GM23338 (cell line): ENCODE measurements around the gene NEMP2. TPM values are rescaled to one million over a fixed set of nuclear protein-coding genes. Genes with fewer than 3 reads are reported as not detected.

Source experiments
- ATAC-seq: fragments of 200-7000 bp; cut with Tn5 transposase; 3 replicates; pipeline ENCODE4 v1.9.1; 2020
- DNase-seq: peaks from one replicate; pipeline ENCODE4 v3.0.0-alpha.2; 2015; ENCODE audit warnings: low spot score
- H2AFZ ChIP-seq: fragments of 200-600 bp; sonication (generic); 2 replicates; pipeline ENCODE4 v1.8.0; 2016; ENCODE audit warnings: antibody characterized with exemption, mild to moderate bottlenecking, moderate library complexity
- H3F3A ChIP-seq: fragments of 200-600 bp; sonication (generic); replicated peaks from 2 replicates; pipeline ENCODE4 v1.8.0; 2017; ENCODE audit warnings: antibody characterized with exemption, mixed run types, low read depth
- H3K27ac ChIP-seq: fragments of 200-600 bp; sonication (generic); 2 replicates; pipeline ENCODE4 v1.6.1; 2016; ENCODE audit warnings: low read depth
- H3K27me3 ChIP-seq: fragments of 200-600 bp; sonication (generic); 2 replicates; pipeline ENCODE4 v1.8.0; 2016; ENCODE audit warnings: mild to moderate bottlenecking, mixed run types, moderate library complexity; ENCODE audit not compliant: insufficient read depth
- H3K36me3 ChIP-seq: fragments of 200-600 bp; sonication (generic); 2 replicates; pipeline ENCODE4 v1.8.0; 2016; ENCODE audit warnings: mild to moderate bottlenecking; ENCODE audit not compliant: insufficient read depth
- H3K4me1 ChIP-seq: fragments of 200-600 bp; sonication (generic); 2 replicates; pipeline ENCODE4 v1.8.0; 2016; ENCODE audit warnings: mild to moderate bottlenecking, moderate library complexity; ENCODE audit not compliant: insufficient read depth
- H3K4me2 ChIP-seq: fragments of 200-600 bp; sonication (generic); 2 replicates; pipeline ENCODE4 v1.7.1; 2017; ENCODE audit warnings: mixed run types
- H3K4me3 ChIP-seq: fragments of 200-600 bp; sonication (generic); 2 replicates; pipeline ENCODE4 v1.6.1; 2016; ENCODE audit warnings: mixed run types
- H3K79me2 ChIP-seq: fragments of 200-600 bp; sonication (generic); replicated peaks from 2 replicates; pipeline ENCODE4 v1.8.0; 2017; ENCODE audit warnings: mild to moderate bottlenecking; ENCODE audit not compliant: insufficient read depth
- H3K9me2 ChIP-seq: fragments of 200-600 bp; sonication (generic); 2 replicates; pipeline ENCODE4 v1.8.0; 2017; ENCODE audit not compliant: insufficient read depth
- H4K20me1 ChIP-seq: fragments of 200-600 bp; sonication (generic); replicated peaks from 2 replicates; pipeline ENCODE4 v1.8.0; 2017; ENCODE audit warnings: mild to moderate bottlenecking; ENCODE audit not compliant: insufficient read depth
- H3K27ac Mint-ChIP-seq: 2 replicates; pipeline ENCODE4 v1.8.0; 2020; ENCODE audit warnings: inconsistent platforms, mild to moderate bottlenecking, moderate library complexity, mixed read lengths
- H3K27me3 Mint-ChIP-seq: 3 replicates; pipeline ENCODE4 v1.8.0; 2022; ENCODE audit warnings: low read depth, mild to moderate bottlenecking, moderate library complexity, mixed read lengths, inconsistent platforms; ENCODE audit not compliant: insufficient read depth, poor library complexity
- H3K36me3 Mint-ChIP-seq: 3 replicates; pipeline ENCODE4 v1.8.0; 2021; ENCODE audit warnings: low read depth, mild to moderate bottlenecking, inconsistent platforms, moderate library complexity, mixed read lengths
- H3K4me1 Mint-ChIP-seq: 3 replicates; pipeline ENCODE4 v1.8.0; 2020; ENCODE audit warnings: mild to moderate bottlenecking, inconsistent platforms, mixed read lengths
- H3K4me3 Mint-ChIP-seq: 3 replicates; pipeline ENCODE4 v1.8.0; 2021; ENCODE audit warnings: moderate library complexity, mild to moderate bottlenecking, inconsistent platforms, mixed read lengths
- H3K9me3 Mint-ChIP-seq: 3 replicates; pipeline ENCODE4 v1.8.0; 2020; ENCODE audit warnings: moderate library complexity, mild to moderate bottlenecking, inconsistent platforms, mixed read lengths
- CREB1 ChIP-seq: fragments of 250-450 bp; sonication (Bioruptor Pico); IDR thresholded peaks from 2 replicates; pipeline ENCODE4 v1.5.0; 2020; ENCODE audit warnings: low read depth, mild to moderate bottlenecking, moderate library complexity
- ETS1 ChIP-seq: IDR thresholded peaks from 2 replicates; pipeline ENCODE4 v1.6.1; 2016; ENCODE audit warnings: antibody characterized with exemption
- EZH2 ChIP-seq: fragments of 200-600 bp; sonication (generic); IDR thresholded peaks from one replicate; pipeline ENCODE4 v1.8.0; 2017; ENCODE audit warnings: antibody characterized with exemption, mild to moderate bottlenecking, low read depth; ENCODE audit not compliant: unreplicated experiment
- EZH2phosphoT487 ChIP-seq: fragments of 200-600 bp; sonication (generic); IDR thresholded peaks from one replicate; pipeline ENCODE4 v1.8.1; 2018; ENCODE audit warnings: antibody characterized with exemption; ENCODE audit not compliant: unreplicated experiment
- JUNB ChIP-seq: IDR thresholded peaks from one replicate; pipeline ENCODE4 v1.6.1; 2016; ENCODE audit warnings: antibody characterized with exemption; ENCODE audit not compliant: unreplicated experiment
- NANOG ChIP-seq: IDR thresholded peaks from 2 replicates; pipeline ENCODE4 v1.6.1; 2016; ENCODE audit warnings: antibody characterized with exemption, borderline replicate concordance
- POLR2AphosphoS5 ChIP-seq: IDR thresholded peaks from 2 replicates; pipeline ENCODE4 v1.6.1; 2016; ENCODE audit warnings: antibody characterized with exemption, low read depth
- REST ChIP-seq: IDR thresholded peaks from one replicate; pipeline ENCODE4 v1.6.1; 2018; ENCODE audit warnings: antibody characterized with exemption; ENCODE audit not compliant: unreplicated experiment
- STAT1 ChIP-seq: IDR thresholded peaks from one replicate; pipeline ENCODE4 v1.6.1; 2016; ENCODE audit warnings: antibody characterized with exemption; ENCODE audit not compliant: unreplicated experiment
- ZNF114 ChIP-seq: fragments of 250-450 bp; sonication (Bioruptor Pico); IDR thresholded peaks from 2 replicates; pipeline ENCODE4 v1.5.0; 2020; ENCODE audit warnings: mild to moderate bottlenecking, moderate library complexity
- ZNF331 ChIP-seq: fragments of 250-450 bp; sonication (Bioruptor Pico); IDR thresholded peaks from 2 replicates; pipeline ENCODE4 v1.5.0; 2020; ENCODE audit warnings: low read depth, mild to moderate bottlenecking, moderate library complexity
- ZNF462 ChIP-seq: fragments of 250-450 bp; sonication (Bioruptor Pico); IDR thresholded peaks from 2 replicates; pipeline ENCODE4 v1.5.0; 2020; ENCODE audit warnings: mild to moderate bottlenecking, moderate library complexity
- polyA plus RNA-seq: library from polyadenylated mRNA; unstranded; fragments of >200 nt; fragmentation: Nextera tagmentation; extraction: Ambion mirVana; gene quantifications from 2 replicates; pipeline ENCODE4 v1.2.1, GENCODE V29; 2016
- total RNA-seq: library from RNA; depleted of rRNA; stranded (reverse); fragments of >200 nt; shearing (Covaris generic); gene quantifications from 2 replicates; pipeline ENCODE4 v1.2.3, GENCODE V29; 2014
- TF ChIP-seq, protein P1 (sequence below), 2 experiments: fragments of 200-600 bp in 1 of 2; sonication (generic) in 1 of 2; conservative IDR thresholded peaks; 2 replicates each; pipeline versions ENCODE4 v1.5.1 to v1.6.1; 2016 to 2017; ENCODE audit warnings: antibody characterized with exemption in 2 of 2, low read depth in 2 of 2, mild to moderate bottlenecking in 2 of 2, moderate library complexity in 1 of 2

NEMP2 gene
- total and polyA plus RNA-seq, 2 experiments from 2014 or later, result 1.2 to 4.0 TPM

GRCh38 chr2:190554357-190555006 lies 20.0 kb upstream of the NEMP2 start:
- H3K4me1 ChIP-seq, result no peaks in the 10 kb centered on the region
- Mint-ChIP-seq H3K27ac (no peak overlapping the region), H3K9me3 (no peaks in the 10 kb centered on the region; the same call in 2 of the 3 replicates), H3K4me3 (no peak overlapping the region), H3K36me3 (no peaks in the 10 kb centered on the region; the same call in 2 of the 3 replicates), H3K27me3 (no peaks in the 10 kb centered on the region), H3K4me1 (peaks cover 5% of the 10 kb centered on the region; the same call in 1 of the 3 replicates)
- no peaks in the 10 kb centered on the region for H3K27me3 ChIP-seq
- 0 out of 2 replicates have a peak, but pooled peaks cover 3% of the 10 kb centered on the region for H4K20me1 ChIP-seq
- no peaks in the 10 kb centered on the region for H3K79me2 ChIP-seq
- 0 out of 2 replicates have a peak overlapping the region, but pooled peaks have one; percentile 26 for H3K4me2 ChIP-seq
- H3K27ac ChIP-seq, result no peak overlapping the region
- H3K4me3 ChIP-seq, result no peak overlapping the region
- DNase-seq (peak; percentile 51), ATAC-seq (peak; percentile 75)
- no peaks in the 10 kb centered on the region for H3F3A ChIP-seq
- no peaks in the 10 kb centered on the region for H3K9me2 ChIP-seq
- H3K36me3 ChIP-seq, result no peaks in the 10 kb centered on the region
- TF ChIP-seq ZNF114 (CRISPR knock-in tag) (no peak), EZH2phosphoT487 (no peak), REST (no peak), ETS1 (no peak), ZNF462 (CRISPR knock-in tag) (no peak), CREB1 (CRISPR knock-in tag) (no peak), NANOG (no peak), ZNF331 (CRISPR knock-in tag) (no peak), POLR2AphosphoS5 (no peak), EZH2 (no peak), STAT1 (no peak), JUNB (no peak)
- TF ChIP-seq, protein P1, sequence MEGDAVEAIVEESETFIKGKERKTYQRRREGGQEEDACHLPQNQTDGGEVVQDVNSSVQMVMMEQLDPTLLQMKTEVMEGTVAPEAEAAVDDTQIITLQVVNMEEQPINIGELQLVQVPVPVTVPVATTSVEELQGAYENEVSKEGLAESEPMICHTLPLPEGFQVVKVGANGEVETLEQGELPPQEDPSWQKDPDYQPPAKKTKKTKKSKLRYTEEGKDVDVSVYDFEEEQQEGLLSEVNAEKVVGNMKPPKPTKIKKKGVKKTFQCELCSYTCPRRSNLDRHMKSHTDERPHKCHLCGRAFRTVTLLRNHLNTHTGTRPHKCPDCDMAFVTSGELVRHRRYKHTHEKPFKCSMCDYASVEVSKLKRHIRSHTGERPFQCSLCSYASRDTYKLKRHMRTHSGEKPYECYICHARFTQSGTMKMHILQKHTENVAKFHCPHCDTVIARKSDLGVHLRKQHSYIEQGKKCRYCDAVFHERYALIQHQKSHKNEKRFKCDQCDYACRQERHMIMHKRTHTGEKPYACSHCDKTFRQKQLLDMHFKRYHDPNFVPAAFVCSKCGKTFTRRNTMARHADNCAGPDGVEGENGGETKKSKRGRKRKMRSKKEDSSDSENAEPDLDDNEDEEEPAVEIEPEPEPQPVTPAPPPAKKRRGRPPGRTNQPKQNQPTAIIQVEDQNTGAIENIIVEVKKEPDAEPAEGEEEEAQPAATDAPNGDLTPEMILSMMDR (conservative IDR thresholded peaks at IDR 0.05; ENCODE audit: low read depth in 2 of 2), result no peak
- peak overlapping the region; percentile 88 for H2AFZ ChIP-seq
